Activated CD4-positive, alpha-beta T cell treated with anti-CD3 and anti-CD28 coated beads for 1 hour (primary cell): Measurements from ENCODE around the gene FGFR1OP2.

ENCODE experiments used
- DNase-seq: peaks from one replicate; pipeline ENCODE4 v3.0.0-alpha.2; 2020

FGFR1OP2 gene

DNA sequence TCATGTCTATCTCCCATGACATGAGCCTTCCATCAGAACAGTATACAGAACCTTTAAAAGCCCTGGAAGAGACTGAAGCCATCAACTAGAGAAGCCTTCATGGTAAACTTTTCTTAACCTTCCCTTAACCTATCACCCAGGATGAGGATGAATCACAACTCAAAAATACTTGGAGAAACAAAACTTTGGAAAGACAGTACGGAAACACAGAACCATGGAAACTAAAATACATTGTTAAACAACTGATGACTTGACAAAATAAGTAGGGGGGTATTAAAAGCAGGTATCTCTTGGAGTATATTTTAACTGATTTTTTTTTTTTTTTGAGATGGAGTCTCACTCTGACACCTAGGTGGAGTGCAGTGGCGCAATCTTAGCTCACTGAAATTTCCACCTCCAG lies 67.2 kb downstream of the FGFR1OP2 start:
- DNase-seq: no peak

DNA sequence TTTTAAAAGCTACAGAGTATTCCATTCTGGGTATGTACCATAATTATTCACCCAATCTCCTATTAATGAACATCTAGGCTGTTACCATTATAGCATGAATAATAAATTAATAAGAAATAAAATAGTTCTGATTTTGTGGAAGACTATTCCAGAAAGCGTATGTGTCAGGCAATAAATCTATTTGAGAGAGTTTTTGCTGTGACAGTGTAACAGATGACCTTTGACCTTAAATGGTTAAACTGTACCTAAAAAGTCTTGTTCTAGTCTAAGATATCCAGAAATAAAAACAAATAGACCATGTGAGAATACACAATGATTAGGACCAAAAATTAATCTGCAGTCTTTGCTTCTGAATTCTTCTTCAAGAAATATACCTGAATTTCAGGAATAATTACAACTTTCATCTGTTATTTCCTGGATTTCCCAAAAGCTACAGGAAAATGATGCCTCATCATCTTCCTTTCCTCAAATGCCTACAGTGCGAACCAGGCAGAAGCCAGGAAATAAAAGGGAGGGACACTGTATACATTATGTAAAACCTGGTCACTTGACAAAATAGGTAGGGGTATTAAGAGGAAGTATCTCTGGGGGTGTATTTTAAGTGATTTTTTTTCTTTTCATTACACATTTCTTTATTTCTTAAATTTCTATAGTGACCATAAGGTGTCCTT lies 68.7 kb downstream of the FGFR1OP2 start:
- DNase-seq: no peak

- DNase-seq: no peak
Measured at GRCh38 chr12:27008081-27008480, 69.8 kb downstream of the FGFR1OP2 start.

- no peak for DNase-seq
Measured at GRCh38 chr12:27009881-27010301, 71.6 kb downstream of the FGFR1OP2 start.

GRCh38 chr12:27012239-27012981 lies 74.1 kb downstream of the FGFR1OP2 start:
- no peak for DNase-seq

- no peak for DNase-seq
Measured at GRCh38 chr12:27012982-27013255, 74.6 kb downstream of the FGFR1OP2 start.

DNA sequence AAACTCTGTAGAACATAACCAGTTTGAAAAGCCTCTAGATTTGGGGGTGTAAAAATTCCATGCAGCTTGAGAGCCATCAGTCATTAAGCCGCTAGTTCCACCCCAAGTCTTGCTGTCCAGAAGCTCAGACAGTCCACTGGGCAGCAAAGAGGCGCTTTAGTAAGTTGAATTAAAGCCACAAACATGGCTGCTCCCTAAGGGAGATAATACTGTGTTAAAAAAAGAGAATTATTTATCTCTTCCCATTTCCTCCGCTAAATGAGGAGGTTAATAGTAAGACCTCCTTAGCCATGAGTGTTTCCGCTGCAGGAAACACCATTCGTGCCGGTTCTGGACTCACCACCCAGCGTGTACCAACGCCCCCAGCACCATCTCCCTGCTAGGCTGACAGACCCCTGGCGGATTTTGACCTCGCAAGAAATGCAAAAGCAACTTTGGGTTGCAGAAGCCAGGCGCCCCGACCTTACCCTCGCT lies 75.4 kb downstream of the FGFR1OP2 start:
- no peak for DNase-seq

DNA sequence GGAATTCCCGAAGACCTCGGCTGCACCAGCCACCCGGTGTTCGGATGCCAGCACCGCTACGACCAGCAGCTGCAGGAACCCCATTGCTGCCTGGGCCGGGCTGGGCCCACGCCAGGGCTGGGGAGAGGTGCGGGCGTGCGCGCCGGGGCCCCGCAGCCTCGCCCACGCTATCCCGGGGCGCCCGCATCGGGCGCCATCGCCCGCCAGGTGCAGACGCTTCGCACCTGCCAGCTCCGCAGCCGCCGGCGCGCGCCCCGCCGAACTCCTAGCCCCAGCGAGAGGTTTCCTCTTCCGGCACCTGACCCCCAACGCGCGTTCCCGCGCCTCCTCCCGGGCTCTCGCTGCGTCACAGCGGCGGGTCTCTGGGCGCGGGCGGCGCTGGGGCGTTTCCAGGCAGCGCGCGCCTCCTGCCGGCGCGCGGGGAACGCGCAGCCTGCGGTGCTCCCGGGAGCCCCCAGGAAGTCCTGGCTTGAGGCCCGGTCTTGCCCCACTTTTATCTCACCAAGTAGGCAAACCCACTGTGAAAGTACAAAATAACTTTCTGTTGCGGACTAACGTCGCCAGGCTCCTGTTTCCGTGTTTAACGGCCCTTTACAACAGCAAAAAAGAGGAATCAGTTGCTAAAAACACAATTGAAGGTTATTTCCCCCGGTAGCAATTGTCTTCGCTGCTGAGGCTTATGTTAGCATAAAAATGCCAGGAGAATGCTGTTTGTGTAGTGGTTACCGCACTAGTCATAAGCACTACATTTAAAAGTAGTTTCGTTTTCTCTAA lies 76.0 kb downstream of the FGFR1OP2 start, which contains the start of gene TM7SF3:
TSS of gene TM7SF3 (minus strand) at position 300 of the 774 bp plus-strand sequence. CDS start at position 84, 216 bp downstream.
- peak; percentile 94 for DNase-seq

- DNase-seq: no peak
Measured at GRCh38 chr12:27014859-27015729, 76.8 kb downstream of the FGFR1OP2 start.

- DNase-seq: no peak
Measured at GRCh38 chr12:27015730-27016076, 77.4 kb downstream of the FGFR1OP2 start.
